HepG2 (cell line): Measurements from ENCODE around the gene IFIH1. TPM values are rescaled to one million over a fixed set of nuclear protein-coding genes. Genes with fewer than 3 reads are reported as not detected.

ENCODE experiments used
- HNF4G ChIP-seq, 2 experiments: sonication (generic) in 1 of 2; formaldehyde crosslinking in 1 of 2; IDR thresholded peaks; 2 replicates each; pipeline versions ENCODE4 v1.4.0 to v1.6.1; 2011 to 2020; ENCODE audit warnings: borderline replicate concordance in 2 of 2, low read depth in 2 of 2, mild to moderate bottlenecking in 2 of 2, low read length in 1 of 2, missing genetic modification reagents in 1 of 2, moderate library complexity in 1 of 2
- KDM5A ChIP-seq: fragments of 200-600 bp; sonication (generic); IDR thresholded peaks from 2 replicates; pipeline ENCODE4 v1.7.0; 2018; ENCODE audit warnings: antibody characterized with exemption, mild to moderate bottlenecking, low read length, borderline replicate concordance
- MLLT10 ChIP-seq: sonication (generic); formaldehyde crosslinking; IDR thresholded peaks from 2 replicates; pipeline ENCODE4 v1.4.0; 2020; ENCODE audit warnings: missing genetic modification reagents
- MLXIP ChIP-seq: sonication (generic); formaldehyde crosslinking; IDR thresholded peaks from 2 replicates; pipeline ENCODE4 v1.9.0; 2021; ENCODE audit warnings: missing genetic modification reagents, borderline replicate concordance
- MYPOP ChIP-seq: sonication (generic); formaldehyde crosslinking; IDR thresholded peaks from 2 replicates; pipeline ENCODE4 v1.8.1; 2023; ENCODE audit warnings: mild to moderate bottlenecking, moderate library complexity, missing genetic modification reagents
- NFIC ChIP-seq: IDR thresholded peaks from 2 replicates; pipeline ENCODE4 v1.6.1; 2012; ENCODE audit warnings: mild to moderate bottlenecking, low read length, inconsistent platforms
- PAX8 ChIP-seq: sonication (generic); formaldehyde crosslinking; IDR thresholded peaks from 2 replicates; pipeline ENCODE4 v1.8.0; 2022; ENCODE audit warnings: mild to moderate bottlenecking, missing genetic modification reagents, borderline replicate concordance
- TBP ChIP-seq: sonication (generic); formaldehyde crosslinking; IDR thresholded peaks from 2 replicates; pipeline ENCODE4 v1.5.0; 2020; ENCODE audit warnings: missing genetic modification reagents
- ZBTB7B ChIP-seq: sonication (generic); formaldehyde crosslinking; IDR thresholded peaks from 2 replicates; pipeline ENCODE4 v1.4.0; 2020; ENCODE audit warnings: missing genetic modification reagents
- ZNF44 ChIP-seq: sonication (generic); formaldehyde crosslinking; IDR thresholded peaks from 2 replicates; pipeline ENCODE4 v1.5.1; 2020; ENCODE audit warnings: mild to moderate bottlenecking, missing genetic modification reagents
- ZNF468 ChIP-seq: sonication (generic); formaldehyde crosslinking; IDR thresholded peaks from 2 replicates; pipeline ENCODE4 v1.8.0; 2022; ENCODE audit warnings: mild to moderate bottlenecking, moderate library complexity, missing genetic modification reagents
- ZNF644 ChIP-seq: IDR thresholded peaks from 2 replicates; pipeline ENCODE4 v1.6.1; 2016; ENCODE audit warnings: low read depth
- ZNF703 ChIP-seq: sonication (generic); formaldehyde crosslinking; IDR thresholded peaks from 2 replicates; pipeline ENCODE4 v1.5.1; 2020; ENCODE audit warnings: missing genetic modification reagents, mild to moderate bottlenecking, moderate library complexity, borderline replicate concordance
- ZUFSP ChIP-seq: sonication (generic); formaldehyde crosslinking; IDR thresholded peaks from 2 replicates; pipeline ENCODE4 v1.9.0; 2021; ENCODE audit warnings: missing genetic modification reagents, mild to moderate bottlenecking, borderline replicate concordance
- polyA plus RNA-seq, 8 experiments: library from polyadenylated mRNA; depleted of rRNA in 3 of 8; stranded (reverse) in 7 of 8; unstranded in 1 of 8; fragments of >200 nt; fragmentation: Illumina TruSeq in 4 of 8; extraction: Trizol in 4 of 8; gene quantifications; 2 replicates each; pipeline versions ENCODE4 v1.2.1 to v1.2.3, GENCODE V29; 2011 to 2016; ENCODE audit warnings: low read depth in 4 of 8, missing spikeins in 1 of 8, mixed read lengths in 1 of 8; ENCODE audit not compliant: insufficient read depth in 1 of 8
- total RNA-seq, 5 experiments: library from RNA; depleted of rRNA; stranded (reverse); fragments of >200 nt; fragmentation: Illumina TruSeq; extraction: Trizol; gene quantifications; 2 replicates each; pipeline ENCODE4 v1.2.3, GENCODE V29; 2016; ENCODE audit warnings: low read depth in 1 of 5

IFIH1 gene
- total and polyA plus RNA-seq, 2 of the 13 experiments (the other 11 are each of a cell fraction or from before 2014, with no cell fraction given): 1.5 to 11.5 TPM

- no peak for TF ChIP-seq MLXIP (CRISPR knock-in tag)
- TF ChIP-seq MYPOP: peak; percentile 44; the same call in 1 of the 2 replicates
- TF ChIP-seq ZNF44 (CRISPR knock-in tag): peak; percentile 58; the same call in 1 of the 2 replicates
- no peak for TF ChIP-seq ZUFSP (CRISPR knock-in tag)
- no peak for TF ChIP-seq NFIC
- TF ChIP-seq ZNF468 (CRISPR knock-in tag): no peak
- no peak for TF ChIP-seq ZNF703 (CRISPR knock-in tag)
- no peak; the same call in 1 of the 2 replicates for TF ChIP-seq KDM5A
- TF ChIP-seq MLLT10 (CRISPR knock-in tag): no peak
- TF ChIP-seq PAX8: peak; percentile 52; the same call in 1 of the 2 replicates
- TF ChIP-seq ZBTB7B (CRISPR knock-in tag): peak; percentile 44
- no peak for TF ChIP-seq TBP (CRISPR knock-in tag)
- TF ChIP-seq HNF4G (IDR thresholded peaks at IDR 0.05; ENCODE audit: borderline replicate concordance, low read depth, low read length): no peak; the same call in 1 of the 2 replicates
- TF ChIP-seq HNF4G (CRISPR knock-in tag; IDR thresholded peaks at IDR 0.05; ENCODE audit: borderline replicate concordance, low read depth): 0 out of 2 replicates have a peak, but pooled peaks have one; percentile 26
- no peak for TF ChIP-seq ZNF644 (CRISPR knock-in tag)
Measured at GRCh38 chr2:162318328-162319180, at the start of gene IFIH1 (continued).
